Measurements from ENCODE around the gene MEA1.
"Not testable (repeated sequence)": the region's sequence is repeated elsewhere in the genome, so short reads cannot be mapped to it uniquely, and the experiment has no call there.

Gene MEA1

GRCh38 chr6:43013097-43013842 lies 476 bp downstream of the MEA1 start:
- in situ Hi-C loops (cut with MboI; ENCODE audit: low sequenced_read_pairs), result no loop called here

GRCh38 chr6:43012364-43012763 lies 1.4 kb downstream of the MEA1 start:
- in situ Hi-C loops (cut with MboI; ENCODE audit: low sequenced_read_pairs), result no loop called here

- in situ Hi-C loops (cut with MboI; ENCODE audit: low sequenced_read_pairs), result no loop called here
Measured at GRCh38 chr6:43011207-43011606, 2.5 kb downstream of the MEA1 start.

DNA sequence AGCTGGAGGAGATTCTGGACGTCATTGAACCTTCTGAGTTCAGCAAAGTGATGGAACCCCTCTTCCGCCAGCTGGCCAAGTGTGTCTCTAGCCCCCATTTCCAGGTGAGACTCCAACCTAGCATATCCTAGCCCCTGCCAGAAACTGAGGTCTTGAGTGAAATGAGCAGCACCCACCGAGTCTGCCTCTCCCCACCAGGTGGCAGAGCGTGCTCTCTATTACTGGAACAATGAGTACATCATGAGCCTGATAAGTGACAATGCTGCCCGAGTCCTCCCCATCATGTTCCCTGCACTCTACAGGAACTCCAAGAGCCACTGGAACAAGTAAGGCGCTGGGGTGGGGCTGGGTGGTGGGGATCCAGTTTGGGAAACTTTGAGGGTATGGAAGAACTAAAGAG lies 4.6 kb downstream of the MEA1 start:
- in situ Hi-C loops (cut with MboI; ENCODE audit: low sequenced_read_pairs), result no loop called here

- in situ Hi-C loops (cut with MboI; ENCODE audit: low sequenced_read_pairs), result no loop called here
Measured at GRCh38 chr6:43007126-43007525, 6.6 kb downstream of the MEA1 start.

DNA sequence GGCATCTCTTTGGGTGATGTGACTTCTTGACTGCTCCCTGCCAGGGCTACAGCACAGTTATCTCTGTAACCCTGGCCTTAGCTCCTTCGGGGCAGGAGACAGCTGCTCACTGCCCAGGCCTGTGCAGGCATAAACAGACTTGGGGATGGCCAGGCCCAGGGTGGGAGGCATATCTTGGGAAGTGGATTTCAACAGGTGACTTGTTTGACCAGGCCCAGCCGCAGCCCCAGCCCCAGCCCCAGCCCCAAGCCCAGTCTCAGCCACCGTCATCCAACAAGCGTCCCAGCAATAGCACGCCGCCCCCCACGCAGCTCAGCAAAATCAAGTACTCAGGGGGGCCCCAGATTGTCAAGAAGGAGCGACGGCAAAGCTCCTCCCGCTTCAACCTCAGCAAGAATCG lies 7.5 kb downstream of the MEA1 start:
- in situ Hi-C loops (cut with MboI; ENCODE audit: low sequenced_read_pairs), result no loop called here

GRCh38 chr6:43005844-43006243 lies 7.9 kb downstream of the MEA1 start:
- in situ Hi-C loops (cut with MboI; ENCODE audit: low sequenced_read_pairs), result no loop called here

- in situ Hi-C loops (cut with MboI; ENCODE audit: low sequenced_read_pairs), result no loop called here
Measured at GRCh38 chr6:43001843-43002242, 11.9 kb downstream of the MEA1 start.

- in situ Hi-C loops (cut with MboI; ENCODE audit: low sequenced_read_pairs), result not testable (repeated sequence)
Measured at GRCh38 chr6:42998205-42998604, 15.5 kb downstream of the MEA1 start.

DNA sequence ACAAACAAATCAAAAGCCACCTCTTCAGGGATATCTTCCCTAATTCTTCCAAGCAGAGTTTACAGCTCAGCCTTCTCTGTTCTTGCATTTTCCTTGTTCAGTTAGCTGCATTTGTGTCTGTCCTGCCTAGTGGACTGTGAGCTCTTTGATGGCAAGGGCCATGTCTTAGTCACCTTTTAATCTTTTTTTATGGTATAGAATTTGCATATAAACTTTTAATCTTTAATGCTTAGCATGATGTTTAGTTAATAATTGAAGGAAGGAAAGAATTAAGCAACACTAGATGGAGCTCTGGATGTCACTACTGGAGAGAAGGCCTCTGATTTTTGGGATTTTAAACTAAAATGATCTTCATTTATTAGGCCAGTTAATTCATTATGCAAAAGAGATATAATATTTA lies 17.2 kb downstream of the MEA1 start:
- in situ Hi-C loops (cut with MboI; ENCODE audit: low sequenced_read_pairs), result no loop called here

- in situ Hi-C loops (cut with MboI; ENCODE audit: low sequenced_read_pairs), result no loop called here
Measured at GRCh38 chr6:42993445-42993844, 20.3 kb downstream of the MEA1 start.

DNA sequence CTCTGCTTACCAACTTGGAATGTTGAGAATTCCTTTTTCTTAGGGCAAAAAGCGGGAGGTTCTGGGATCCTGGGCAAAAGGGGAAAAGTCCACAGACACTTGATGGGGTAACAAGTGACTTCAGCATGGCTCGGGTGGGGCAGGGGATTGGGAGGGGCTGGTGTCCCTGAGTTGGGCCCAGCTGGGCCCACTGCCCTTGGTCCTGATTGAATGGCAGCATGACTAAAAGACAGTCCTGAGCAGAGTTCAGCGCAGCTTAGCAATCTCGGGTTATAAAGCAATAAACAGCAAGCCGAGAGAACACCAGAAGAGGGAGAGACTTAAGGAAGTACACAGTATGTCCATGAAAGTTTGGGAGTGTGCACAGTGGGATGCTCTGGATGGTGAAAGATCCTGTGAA lies 23.8 kb downstream of the MEA1 start:
- in situ Hi-C loops (cut with MboI; ENCODE audit: low sequenced_read_pairs), result no loop called here

- in situ Hi-C loops (cut with MboI; ENCODE audit: low sequenced_read_pairs), result no loop called here
Measured at GRCh38 chr6:42988486-42989020, 25.2 kb downstream of the MEA1 start.

DNA sequence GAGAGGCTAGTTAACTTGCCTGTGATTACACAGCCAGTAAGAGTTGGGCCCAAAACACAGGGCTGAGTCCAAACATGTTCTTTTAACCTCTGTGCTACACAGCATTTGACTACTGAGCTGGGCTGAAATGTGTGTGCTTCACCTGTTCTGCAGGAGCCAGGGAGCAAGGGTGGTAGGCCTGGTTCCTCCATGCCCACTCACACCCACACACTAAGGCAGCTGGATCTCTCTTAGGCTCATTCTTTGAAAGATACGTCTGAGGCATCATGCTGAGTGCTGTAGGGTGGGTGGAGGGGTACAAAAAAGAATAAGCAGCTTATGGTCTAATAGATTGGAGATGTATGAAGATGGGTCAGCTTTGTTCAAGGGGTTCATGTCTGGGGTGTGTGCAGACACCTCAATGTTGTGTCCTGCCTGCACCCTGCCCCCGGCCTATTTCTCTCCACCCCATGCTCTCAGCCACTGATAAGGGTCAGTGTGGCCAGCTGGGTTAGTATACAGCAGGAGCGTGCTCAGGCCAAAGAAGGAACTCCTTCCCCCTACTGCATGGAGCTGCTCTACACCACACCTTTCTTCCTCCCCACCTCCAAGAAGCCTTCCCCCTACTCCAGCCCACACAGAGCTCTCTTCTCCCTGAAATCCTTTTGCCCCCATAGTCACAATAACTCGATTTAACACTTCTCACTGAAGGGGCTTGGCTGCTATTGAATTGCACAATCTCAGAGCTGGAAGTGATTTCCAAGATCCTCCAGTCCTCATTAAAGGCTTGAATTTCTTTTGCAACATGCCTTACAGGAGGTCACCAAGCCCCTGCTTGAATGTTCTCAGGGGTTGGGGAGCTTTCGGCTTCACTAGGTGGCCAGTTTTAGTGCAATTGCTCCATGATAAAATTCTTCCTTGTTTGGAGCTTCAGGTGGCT lies 26.0 kb downstream of the MEA1 start:
- in situ Hi-C loops (cut with MboI; ENCODE audit: low sequenced_read_pairs), result no loop called here

GRCh38 chr6:42984924-42985475 lies 28.7 kb downstream of the MEA1 start:
- in situ Hi-C loops (cut with MboI; ENCODE audit: low sequenced_read_pairs), result no loop called here

GRCh38 chr6:42984001-42984923 lies 29.5 kb downstream of the MEA1 start, which contains the start of gene PPP2R5D:
TSS of gene PPP2R5D (plus strand) at chr6:42984570. CDS start at chr6:42984678, 108 bp downstream.
- in situ Hi-C loops (cut with MboI; ENCODE audit: low sequenced_read_pairs), result no loop called here

- in situ Hi-C loops (cut with MboI; ENCODE audit: low sequenced_read_pairs), result no loop called here
Measured at GRCh38 chr6:42981836-42982235, 31.9 kb downstream of the MEA1 start.

DNA sequence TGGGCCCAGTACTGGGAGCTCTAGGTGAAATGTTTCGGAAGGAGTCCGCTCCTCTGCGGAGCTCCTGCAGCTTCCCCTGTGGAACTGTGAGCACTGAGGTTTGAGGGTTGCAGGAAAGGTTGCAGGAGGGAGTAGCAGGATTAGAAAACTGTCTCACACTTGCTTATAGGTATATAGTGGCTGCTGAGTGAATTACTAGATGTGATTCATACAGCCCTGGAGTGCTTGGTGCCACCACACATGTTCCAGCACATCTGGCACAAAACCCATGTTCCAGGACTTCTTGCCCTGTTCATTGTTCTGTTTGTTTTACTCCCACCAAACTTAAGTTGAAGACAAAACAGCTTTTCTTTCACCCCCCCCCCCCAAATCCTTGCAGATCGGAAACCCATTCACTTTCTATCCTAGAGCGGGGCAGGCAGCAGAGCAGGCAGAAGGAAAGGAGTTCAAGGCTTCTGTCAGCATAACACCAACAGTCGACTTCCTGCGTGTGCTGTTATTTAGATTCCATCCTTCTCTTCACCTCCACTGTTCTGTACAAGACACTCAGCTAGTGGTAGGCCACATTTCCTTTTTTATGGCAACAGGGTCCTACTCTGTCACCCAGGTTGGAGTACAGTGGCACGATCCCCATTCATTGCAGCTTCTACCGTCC lies 34.1 kb downstream of the MEA1 start:
- in situ Hi-C loops (cut with MboI; ENCODE audit: low sequenced_read_pairs), result no loop called here

DNA sequence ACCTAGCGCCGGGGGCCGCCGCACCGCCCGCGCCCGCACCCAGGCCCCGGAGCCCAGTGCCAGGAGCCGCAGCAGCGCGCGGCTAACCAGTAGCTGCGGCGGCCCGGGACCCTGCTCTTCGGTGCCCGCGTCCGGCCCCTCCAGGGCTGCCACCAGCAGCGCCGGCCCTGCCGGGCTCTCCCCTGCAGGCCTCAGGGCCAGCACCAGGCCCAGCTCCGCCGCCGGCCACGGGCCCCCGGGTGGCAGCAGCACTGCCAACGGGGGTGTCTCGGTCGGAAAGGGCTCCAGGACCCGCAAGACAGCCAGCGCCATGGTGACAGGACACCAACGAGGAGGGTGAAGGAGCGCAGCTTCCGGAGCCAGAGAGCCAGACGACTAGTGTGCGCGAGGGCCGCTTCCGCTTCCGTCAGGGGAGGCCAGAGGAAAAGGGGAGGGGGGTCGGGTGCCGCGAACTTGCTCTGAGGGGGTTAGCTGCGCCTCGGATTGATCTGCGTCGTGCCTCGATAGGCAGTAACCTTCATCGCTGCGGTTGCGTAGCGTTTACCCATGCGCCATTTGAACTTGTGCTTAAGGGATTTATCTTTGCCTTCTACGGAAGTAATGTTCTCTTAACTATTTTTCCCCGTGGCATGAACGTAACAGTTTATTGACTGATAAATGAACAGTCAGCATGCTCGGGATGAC lies 34.8 kb downstream of the MEA1 start, which contains the start of gene PEX6:
PEX6 (minus strand) TSS at position 343 of the 684 bp plus-strand sequence; CDS start at position 312, 31 bp downstream.
- in situ Hi-C loops (cut with MboI; ENCODE audit: low sequenced_read_pairs), result no loop called here
